ENCODE results near the gene TMEM134. TPM values are rescaled to one million over a fixed set of nuclear protein-coding genes. Genes with fewer than 3 reads are reported as not detected.

Gene TMEM134
- total RNA-seq, 1 donor from 2014 or later: 83.5 TPM

- no peak for DNase-seq
Measured at GRCh38 chr11:67458266-67458665, 10.8 kb downstream of the TMEM134 start.

GRCh38 chr11:67457453-67457852 is 11.6 kb downstream of the TMEM134 start:
- DNase-seq: no peak

- DNase-seq: no peak
Measured at GRCh38 chr11:67456068-67456705, 12.9 kb downstream of the TMEM134 start.

- DNase-seq: no peak
Measured at GRCh38 chr11:67455054-67455453, 14.0 kb downstream of the TMEM134 start, which contains the start of gene CABP4. CABP4 (plus strand) TSS chr11:67455354; CDS start chr11:67455424, 70 bp downstream.

GRCh38 chr11:67453816-67454732 is 15.0 kb downstream of the TMEM134 start:
- no peak for DNase-seq

GRCh38 chr11:67452141-67452952 is 16.7 kb downstream of the TMEM134 start, which contains the start of gene GPR152:
GPR152 (minus strand) TSS chr11:67452729; CDS start chr11:67452724, 5 bp downstream.
- DNase-seq: no peak

GRCh38 chr11:67451658-67451976 is 17.4 kb downstream of the TMEM134 start:
- no peak for DNase-seq

GRCh38 chr11:67450796-67451657 is 18.0 kb downstream of the TMEM134 start:
- no peak for DNase-seq

GRCh38 chr11:67449116-67449844 is 19.8 kb downstream of the TMEM134 start:
- DNase-seq: no peak

- DNase-seq: no peak
Measured at GRCh38 chr11:67448220-67448609, 20.8 kb downstream of the TMEM134 start.

GRCh38 chr11:67445515-67445914 is 23.5 kb downstream of the TMEM134 start:
- no peak for DNase-seq

- no peak for DNase-seq
Measured at GRCh38 chr11:67442504-67443404, 26.3 kb downstream of the TMEM134 start.

GRCh38 chr11:67441731-67442351 is 27.2 kb downstream of the TMEM134 start:
- DNase-seq: no peak

- DNase-seq: no peak
Measured at GRCh38 chr11:67441098-67441563, 27.9 kb downstream of the TMEM134 start.

- no peak for DNase-seq
Measured at GRCh38 chr11:67440229-67441097, 28.6 kb downstream of the TMEM134 start.

GRCh38 chr11:67439321-67440228 is 29.5 kb downstream of the TMEM134 start:
- DNase-seq: no peak

Data from tongue (tissue), 2 donors.